ENCODE data around the gene TMEM270.

GRCh38 chr7:73876361-73876760 lies 15.4 kb downstream of the TMEM270 start:
- no peak for TF ChIP-seq CTCF (IDR thresholded peaks at IDR 0.05)
- TF ChIP-seq POLR2A (IDR thresholded peaks at IDR 0.05), result no peak
